ENCODE measurements around the gene POGLUT3.

Gene POGLUT3

GRCh38 chr11:108498046-108498815 is at the start of gene POGLUT3:
POGLUT3 (minus strand) TSS chr11:108498384; CDS start chr11:108498366, 18 bp downstream.
- peak; percentile 61 for DNase-seq

- no peak for DNase-seq
Measured at GRCh38 chr11:108545909-108546501, 47.8 kb upstream of the POGLUT3 start.

GRCh38 chr11:108543316-108543964 is 45.3 kb upstream of the POGLUT3 start:
- no peak for DNase-seq

- no peak for DNase-seq
Measured at GRCh38 chr11:108541531-108541930, 43.3 kb upstream of the POGLUT3 start.

GRCh38 chr11:108538502-108538901 is 40.3 kb upstream of the POGLUT3 start:
- no peak for DNase-seq

GRCh38 chr11:108538022-108538424 is 39.8 kb upstream of the POGLUT3 start:
- DNase-seq, result peak; percentile 56

GRCh38 chr11:108536783-108537182 is 38.6 kb upstream of the POGLUT3 start:
- no peak for DNase-seq

- DNase-seq, result no peak
Measured at GRCh38 chr11:108535384-108535955, 37.3 kb upstream of the POGLUT3 start.

GRCh38 chr11:108534274-108534882 is 36.2 kb upstream of the POGLUT3 start:
- DNase-seq, result peak; percentile 93

GRCh38 chr11:108530426-108530825 is 32.2 kb upstream of the POGLUT3 start:
- DNase-seq, result no peak

GRCh38 chr11:108527382-108527781 is 29.2 kb upstream of the POGLUT3 start:
- DNase-seq, result no peak

- no peak for DNase-seq
Measured at GRCh38 chr11:108525161-108525560, 27.0 kb upstream of the POGLUT3 start.

- DNase-seq, result no peak
Measured at GRCh38 chr11:108524422-108524821, 26.2 kb upstream of the POGLUT3 start.

- DNase-seq, result no peak
Measured at GRCh38 chr11:108522318-108522717, 24.1 kb upstream of the POGLUT3 start.

GRCh38 chr11:108518581-108518980 is 20.4 kb upstream of the POGLUT3 start:
- DNase-seq, result no peak

GRCh38 chr11:108516125-108516524 is 17.9 kb upstream of the POGLUT3 start:
- no peak for DNase-seq

GRCh38 chr11:108512708-108513107 is 14.5 kb upstream of the POGLUT3 start:
- DNase-seq, result no peak

- no peak for DNase-seq
Measured at GRCh38 chr11:108511851-108512474, 13.8 kb upstream of the POGLUT3 start.

GRCh38 chr11:108508653-108509593 is 10.7 kb upstream of the POGLUT3 start:
- DNase-seq, result no peak

GRCh38 chr11:108501396-108501795 is 3.2 kb upstream of the POGLUT3 start:
- DNase-seq, result no peak

- DNase-seq, result no peak
Measured at GRCh38 chr11:108500721-108501120, 2.5 kb upstream of the POGLUT3 start.

GRCh38 chr11:108500169-108500568 is 2.0 kb upstream of the POGLUT3 start:
- no peak for DNase-seq
